ENCODE measurements around the gene SLC22A23. TPM values are rescaled to one million over a fixed set of nuclear protein-coding genes. Genes with fewer than 3 reads are reported as not detected.

SLC22A23 gene
- total RNA-seq, 1 experiment from 2014 or later: 6.8 TPM

DNA sequence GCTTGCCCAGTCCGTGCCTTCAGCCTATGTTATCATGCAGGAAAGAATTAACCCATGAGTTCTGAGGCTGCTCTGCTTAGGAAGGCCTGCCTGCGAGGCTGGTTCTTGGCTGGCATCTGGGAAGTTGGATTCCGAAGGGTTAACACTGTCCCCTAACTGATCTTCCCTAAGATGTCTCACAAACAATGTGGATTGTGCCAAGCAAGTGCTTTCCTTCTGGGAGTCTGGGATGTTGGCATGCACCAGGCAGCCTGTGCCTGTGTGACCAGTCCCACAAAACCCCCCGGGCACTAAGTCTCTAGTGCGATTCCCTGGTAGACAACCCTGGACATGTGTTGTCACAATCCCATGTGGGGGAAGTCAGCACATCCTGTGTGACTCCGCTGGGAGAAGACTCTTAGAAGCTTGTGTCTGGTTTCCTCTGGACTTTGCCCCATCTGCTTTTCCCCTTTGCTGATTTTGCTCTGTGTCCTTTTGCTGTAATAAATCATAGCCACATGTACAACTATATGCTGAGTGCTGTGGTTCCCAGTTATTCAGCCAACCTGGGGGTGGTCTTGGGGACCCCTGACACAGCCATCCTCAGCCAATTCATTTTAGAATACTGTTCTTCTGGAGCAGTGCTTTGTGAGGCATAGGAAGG lies 83.8 kb downstream of the SLC22A23 start:
- no peak overlapping the region for H3K9ac ChIP-seq (ENCODE audit: extremely low read depth, insufficient read length, low read length)
- H3T11ph ChIP-seq (ENCODE audit: low read length): no peak overlapping the region
- no peaks in the 10 kb centered on the region for H3K23me2 ChIP-seq (ENCODE audit: insufficient read length, low read depth, low read length, poor library complexity, severe bottlenecking)
- H4K91ac ChIP-seq (ENCODE audit: insufficient read length, low read depth, low read length): no peak overlapping the region
- no peak overlapping the region for H3K56ac ChIP-seq (ENCODE audit: insufficient read length, low read depth, low read length)
- H4K20me1 ChIP-seq (ENCODE audit: control insufficient read depth, insufficient read depth, insufficient read length): peaks cover 2% of the 10 kb centered on the region
- H3K14ac ChIP-seq (ENCODE audit: insufficient read depth, low read length): no peak overlapping the region
- H2BK120ac ChIP-seq (ENCODE audit: low read depth, low read length, poor library complexity, severe bottlenecking): no peak overlapping the region
- Mint-ChIP-seq H3K4me3 (no peak overlapping the region), H3K27me3 (ENCODE audit: low read depth) (no peaks in the 10 kb centered on the region; the same call in 1 of the 2 replicates), H3K9me3 (no peaks in the 10 kb centered on the region), H3K4me1 (peaks cover 16% of the 10 kb centered on the region in 2 experiments), H3K27ac (no peak overlapping the region; a peak in 3 of 7 replicates), H3K36me3 (ENCODE audit: insufficient read depth in 1 of 3, low read depth in 3 of 3) (peaks cover 0 to 6% (median 0%) of the 10 kb centered on the region in 3 experiments; a peak in 2 of 7 replicates)
- H2BK20ac ChIP-seq (ENCODE audit: low read depth, low read length, poor library complexity, severe bottlenecking): no peak overlapping the region
- no peak overlapping the region for H2AFZ ChIP-seq (ENCODE audit: low read length)
- H3K4ac ChIP-seq (ENCODE audit: low read depth, low read length): no peak overlapping the region
- H3K23ac ChIP-seq (ENCODE audit: insufficient read length, low read depth, low read length): no peak overlapping the region
- no peak overlapping the region for H3K4me2 ChIP-seq (ENCODE audit: insufficient read depth, insufficient read length, low read length)
- H3K79me2 ChIP-seq (ENCODE audit: insufficient read depth, low read length): no peaks in the 10 kb centered on the region; the same call in 1 of the 2 replicates
- H3K9me3 ChIP-seq (ENCODE audit: control insufficient read depth, low read depth, low read length): no peaks in the 10 kb centered on the region
- H4K5ac ChIP-seq (ENCODE audit: insufficient read length, low read depth, low read length): no peak overlapping the region
- H2AK5ac ChIP-seq (ENCODE audit: insufficient read length, low read length): no peak overlapping the region
- no peak overlapping the region for H2BK5ac ChIP-seq (ENCODE audit: insufficient read length, low read length)
- H3K4me1 ChIP-seq (ENCODE audit: insufficient read depth, low read length): no peaks in the 10 kb centered on the region; the same call in 1 of the 2 replicates
- H3K18ac ChIP-seq (ENCODE audit: insufficient read length, low read depth, low read length): no peak overlapping the region
- H2BK15ac ChIP-seq (ENCODE audit: low read depth, low read length): no peak overlapping the region
- no peaks in the 10 kb centered on the region for H3K79me1 ChIP-seq (ENCODE audit: insufficient read depth, low read depth, low read length, poor library complexity, severe bottlenecking)
- no peak overlapping the region for H2BK12ac ChIP-seq (ENCODE audit: insufficient read length, low read depth, low read length)
- no peak overlapping the region for H3K27ac ChIP-seq (ENCODE audit: insufficient read length, low read depth, low read length)
- TF ChIP-seq, protein P1, sequence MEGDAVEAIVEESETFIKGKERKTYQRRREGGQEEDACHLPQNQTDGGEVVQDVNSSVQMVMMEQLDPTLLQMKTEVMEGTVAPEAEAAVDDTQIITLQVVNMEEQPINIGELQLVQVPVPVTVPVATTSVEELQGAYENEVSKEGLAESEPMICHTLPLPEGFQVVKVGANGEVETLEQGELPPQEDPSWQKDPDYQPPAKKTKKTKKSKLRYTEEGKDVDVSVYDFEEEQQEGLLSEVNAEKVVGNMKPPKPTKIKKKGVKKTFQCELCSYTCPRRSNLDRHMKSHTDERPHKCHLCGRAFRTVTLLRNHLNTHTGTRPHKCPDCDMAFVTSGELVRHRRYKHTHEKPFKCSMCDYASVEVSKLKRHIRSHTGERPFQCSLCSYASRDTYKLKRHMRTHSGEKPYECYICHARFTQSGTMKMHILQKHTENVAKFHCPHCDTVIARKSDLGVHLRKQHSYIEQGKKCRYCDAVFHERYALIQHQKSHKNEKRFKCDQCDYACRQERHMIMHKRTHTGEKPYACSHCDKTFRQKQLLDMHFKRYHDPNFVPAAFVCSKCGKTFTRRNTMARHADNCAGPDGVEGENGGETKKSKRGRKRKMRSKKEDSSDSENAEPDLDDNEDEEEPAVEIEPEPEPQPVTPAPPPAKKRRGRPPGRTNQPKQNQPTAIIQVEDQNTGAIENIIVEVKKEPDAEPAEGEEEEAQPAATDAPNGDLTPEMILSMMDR (conservative IDR thresholded peaks at IDR 0.05): no peak
- WGBS (ENCODE audit: extremely low coverage, insufficient read length, low lambda C conversion rate): no CpG with 5 or more reads among the region's 6 CpGs
- no peak overlapping the region for H4K8ac ChIP-seq (replicated peaks; ENCODE audit: insufficient read length, low read depth, low read length)
- H3K27me3 ChIP-seq (ENCODE audit: insufficient read depth, low read length): no peaks in the 10 kb centered on the region
- DNase-seq: no peak
